ENCODE data around the gene FBXL17.
A peak's percentile ranks its signal among the peaks of the same experiment; 100 is the strongest.

FBXL17 gene

DNA sequence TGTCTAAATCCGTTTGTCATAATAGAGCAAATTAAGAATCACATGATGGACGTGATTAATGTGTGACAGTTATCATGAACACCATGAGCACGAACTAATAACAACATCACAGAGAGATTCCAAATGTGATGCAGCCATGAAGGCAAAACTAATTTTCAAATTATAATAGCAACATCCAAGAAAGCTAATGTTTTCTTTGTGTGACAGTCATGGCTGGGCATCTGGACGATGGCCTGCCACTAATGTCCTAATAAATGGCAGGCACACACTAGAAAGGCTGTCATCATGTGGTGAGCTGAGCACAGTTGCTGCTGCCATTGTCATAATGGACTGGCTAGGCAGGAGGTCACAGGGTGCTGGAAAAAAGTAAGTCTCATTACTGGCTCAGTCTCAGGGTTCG is 431.1 kb downstream of the FBXL17 start:
- no peak for DNase-seq (ENCODE audit: low read depth)

DNA sequence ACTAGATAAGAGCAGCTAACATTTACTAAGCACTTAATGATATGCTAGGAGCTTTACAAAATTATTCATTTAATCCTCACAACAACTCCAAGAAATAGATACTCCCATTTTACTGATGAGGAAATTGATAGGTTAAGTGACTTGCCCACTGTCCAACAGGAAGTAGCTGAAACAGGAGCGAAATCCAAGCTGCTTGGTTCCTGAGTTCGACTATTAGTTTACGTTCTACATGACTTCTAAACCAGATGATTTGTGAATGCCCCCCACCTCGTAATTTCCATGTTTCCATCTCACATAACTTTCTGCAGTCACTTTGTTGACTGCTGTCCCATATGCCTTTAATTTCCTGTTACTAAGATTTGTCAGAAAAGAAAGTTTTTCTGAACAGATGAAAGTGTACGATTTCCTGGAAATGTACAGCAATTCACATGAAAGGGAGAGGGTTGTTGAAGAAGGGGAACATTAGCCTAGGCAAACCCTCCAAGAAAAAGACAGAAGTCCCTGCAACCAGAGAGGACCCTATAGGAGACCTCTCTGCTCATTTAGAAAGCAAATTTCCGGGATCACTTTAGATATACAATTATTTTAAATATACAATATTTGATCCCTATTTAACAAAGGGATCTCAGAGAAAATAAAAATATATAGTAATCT is 432.1 kb downstream of the FBXL17 start:
- DNase-seq (ENCODE audit: low read depth) = no peak

DNA sequence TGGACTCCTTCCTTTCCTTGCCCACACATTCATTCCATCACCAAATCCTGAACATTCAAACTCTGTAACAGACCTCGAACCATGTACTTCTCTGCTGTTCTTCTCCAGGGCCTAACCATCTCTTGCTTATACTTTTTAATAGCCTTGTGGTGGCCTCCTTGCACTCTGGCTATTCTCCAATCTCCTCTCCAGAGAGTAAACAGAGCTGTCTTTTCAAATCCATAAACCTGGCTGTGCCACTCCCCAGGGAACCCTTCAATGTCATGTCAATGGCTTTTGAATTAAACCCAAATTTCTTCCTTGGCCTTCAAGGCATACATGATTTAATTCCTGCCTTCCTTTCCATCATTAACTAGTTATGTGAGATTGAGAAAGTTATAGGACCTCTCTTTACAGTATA is 433.5 kb downstream of the FBXL17 start:
- no peak for DNase-seq (ENCODE audit: low read depth)

- DNase-seq (ENCODE audit: low read depth) = no peak
Observed at GRCh38 chr5:107945061-107945460, 436.8 kb downstream of the FBXL17 start.

DNA sequence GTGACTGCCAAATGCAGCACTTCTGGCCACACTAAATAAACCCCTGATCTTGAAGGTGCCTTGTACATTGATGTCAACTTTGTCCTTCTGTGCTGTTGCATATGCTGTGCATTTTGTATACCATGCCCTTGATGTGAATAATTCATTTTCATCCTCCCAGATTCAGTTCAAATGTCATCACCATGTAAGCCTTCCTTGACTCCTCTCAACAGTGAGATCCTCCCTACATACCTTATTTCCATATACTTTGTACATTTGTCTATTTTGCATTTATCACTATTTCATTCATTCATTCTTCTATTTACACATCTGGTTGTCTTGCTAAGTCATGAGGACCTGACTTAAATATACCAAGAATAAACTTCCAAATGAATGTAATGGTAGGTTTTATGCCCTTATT is 438.0 kb downstream of the FBXL17 start:
- no peak for DNase-seq (ENCODE audit: low read depth)

DNA sequence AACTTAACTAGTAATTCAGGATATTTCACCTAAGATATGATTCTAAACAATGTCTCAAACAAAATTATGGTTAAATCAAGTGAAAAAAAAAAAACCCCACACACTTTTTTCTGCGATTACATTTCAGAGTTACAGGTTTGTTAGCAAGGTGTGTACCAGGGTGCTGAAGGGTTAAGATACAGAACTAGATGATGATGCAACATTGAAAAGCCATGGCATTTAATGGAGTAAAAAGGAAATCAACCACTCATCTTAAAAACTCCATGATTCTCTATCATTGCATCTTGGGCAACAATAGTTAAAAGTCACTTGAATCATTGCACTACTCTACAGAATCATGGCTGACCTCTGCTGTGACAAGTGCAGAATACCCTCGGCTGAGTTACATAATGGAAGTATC is 440.9 kb downstream of the FBXL17 start:
- no peak for DNase-seq (ENCODE audit: low read depth)

GRCh38 chr5:107937651-107938355 is 444.1 kb downstream of the FBXL17 start:
- DNase-seq (ENCODE audit: low read depth) = no peak

DNA sequence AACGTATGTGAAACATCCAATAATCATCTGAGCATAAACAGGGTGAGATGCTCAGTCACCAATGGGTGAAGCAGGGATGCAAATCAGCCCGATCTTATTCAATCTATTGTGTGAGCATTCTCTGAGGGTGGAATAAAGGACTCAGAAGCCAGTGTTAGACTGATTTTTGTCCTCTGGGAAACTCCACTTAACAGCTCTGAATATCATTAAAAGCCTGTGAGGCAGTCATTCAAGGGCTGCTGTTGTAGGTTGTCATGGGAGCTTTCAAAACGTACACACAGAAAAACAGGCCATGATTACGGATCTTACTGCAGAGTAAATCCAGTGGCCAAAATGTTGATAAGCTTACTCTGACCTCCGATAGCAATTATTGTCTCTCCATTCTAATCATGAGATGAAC is 444.7 kb downstream of the FBXL17 start:
- no peak for DNase-seq (ENCODE audit: low read depth)

DNA sequence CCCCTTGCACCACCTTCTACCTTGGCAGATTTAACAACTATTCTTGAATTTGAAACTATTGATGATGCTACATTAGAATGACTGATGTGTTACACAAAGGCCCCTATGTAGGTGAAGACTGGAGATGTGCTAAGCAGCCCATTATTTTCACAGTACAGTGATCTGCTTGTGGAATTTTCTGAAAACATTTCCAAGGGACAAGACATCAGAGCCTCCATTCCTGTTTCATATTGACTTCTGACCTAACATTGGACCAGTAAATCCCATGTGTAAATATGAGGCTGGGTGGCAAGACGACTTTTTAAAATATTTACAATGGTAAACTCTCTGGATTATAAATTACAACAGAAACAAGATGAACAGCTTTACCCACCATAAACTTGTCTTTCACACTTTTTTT is 445.4 kb downstream of the FBXL17 start:
- DNase-seq (ENCODE audit: low read depth) = no peak

- no peak for DNase-seq (ENCODE audit: low read depth)
Observed at GRCh38 chr5:107935645-107936044, 446.3 kb downstream of the FBXL17 start.

DNA sequence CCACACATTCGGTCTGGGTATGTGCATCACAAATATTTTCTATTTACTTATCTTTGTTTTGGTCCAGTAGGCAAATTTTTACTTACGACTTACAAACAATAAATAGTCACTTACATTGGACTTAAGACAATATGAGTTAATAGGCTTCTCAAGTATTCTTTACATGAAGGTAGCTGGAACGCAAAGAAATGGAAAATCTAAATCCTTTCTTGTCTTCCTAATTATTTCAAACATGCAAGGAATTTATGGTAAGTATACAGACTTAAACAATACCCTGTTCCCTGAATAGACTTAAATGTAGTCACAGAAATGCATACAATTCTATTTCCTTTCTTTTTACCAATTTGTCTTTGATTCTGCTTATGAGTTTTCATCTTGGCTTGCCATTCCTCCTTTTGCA is 448.6 kb downstream of the FBXL17 start:
- no peak for DNase-seq (ENCODE audit: low read depth)

GRCh38 chr5:107930891-107931290 is 451.0 kb downstream of the FBXL17 start:
- DNase-seq (ENCODE audit: low read depth) = no peak

GRCh38 chr5:107930092-107930491 is 451.8 kb downstream of the FBXL17 start:
- DNase-seq (ENCODE audit: low read depth) = no peak

GRCh38 chr5:107929080-107929479 is 452.8 kb downstream of the FBXL17 start:
- DNase-seq (ENCODE audit: low read depth) = no peak

DNA sequence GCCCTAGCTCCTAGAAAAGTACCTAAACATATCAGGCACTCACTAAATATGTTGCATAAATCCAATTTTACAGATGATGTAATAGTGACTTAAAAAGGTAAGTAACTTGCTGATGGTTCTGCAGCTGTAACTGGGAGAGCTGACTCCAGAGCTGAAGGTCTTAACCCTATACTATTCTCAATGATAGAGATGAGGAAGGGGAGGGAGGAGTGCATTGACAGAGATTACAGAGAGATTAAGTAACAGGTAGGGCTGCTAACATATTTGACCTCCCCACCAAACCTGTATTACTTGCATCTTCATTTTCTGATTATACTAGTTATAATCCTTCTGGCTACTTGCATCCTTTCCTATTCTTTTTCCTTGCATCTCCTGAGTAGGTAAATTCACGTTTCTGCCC is 455.8 kb downstream of the FBXL17 start:
- no peak for DNase-seq (ENCODE audit: low read depth)

GRCh38 chr5:107925200-107925599 is 456.7 kb downstream of the FBXL17 start:
- no peak for DNase-seq (ENCODE audit: low read depth)

DNA sequence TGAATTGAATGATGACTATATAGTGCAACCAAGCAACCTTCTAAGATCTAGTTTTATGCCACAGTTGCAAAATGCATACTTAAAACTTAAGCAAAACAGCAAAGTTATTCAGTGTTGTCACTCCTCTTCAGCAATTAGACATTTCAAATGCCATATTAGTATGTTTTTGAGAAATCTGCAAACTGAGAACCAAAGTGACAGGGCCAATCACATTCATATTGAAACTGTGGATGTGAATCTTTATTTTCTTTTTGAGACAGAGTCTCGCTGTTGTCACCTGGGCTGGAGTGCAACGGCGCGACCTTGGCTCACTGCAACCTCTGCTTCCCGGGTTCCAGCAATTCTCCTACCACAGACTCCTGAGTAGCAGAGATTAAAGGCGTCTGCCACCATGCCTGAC is 461.9 kb downstream of the FBXL17 start:
- no peak for DNase-seq (ENCODE audit: low read depth)

- no peak for DNase-seq (ENCODE audit: low read depth)
Observed at GRCh38 chr5:107919361-107919760, 462.5 kb downstream of the FBXL17 start.

- DNase-seq (ENCODE audit: low read depth) = no peak
Observed at GRCh38 chr5:107917983-107918382, 463.9 kb downstream of the FBXL17 start.

DNA sequence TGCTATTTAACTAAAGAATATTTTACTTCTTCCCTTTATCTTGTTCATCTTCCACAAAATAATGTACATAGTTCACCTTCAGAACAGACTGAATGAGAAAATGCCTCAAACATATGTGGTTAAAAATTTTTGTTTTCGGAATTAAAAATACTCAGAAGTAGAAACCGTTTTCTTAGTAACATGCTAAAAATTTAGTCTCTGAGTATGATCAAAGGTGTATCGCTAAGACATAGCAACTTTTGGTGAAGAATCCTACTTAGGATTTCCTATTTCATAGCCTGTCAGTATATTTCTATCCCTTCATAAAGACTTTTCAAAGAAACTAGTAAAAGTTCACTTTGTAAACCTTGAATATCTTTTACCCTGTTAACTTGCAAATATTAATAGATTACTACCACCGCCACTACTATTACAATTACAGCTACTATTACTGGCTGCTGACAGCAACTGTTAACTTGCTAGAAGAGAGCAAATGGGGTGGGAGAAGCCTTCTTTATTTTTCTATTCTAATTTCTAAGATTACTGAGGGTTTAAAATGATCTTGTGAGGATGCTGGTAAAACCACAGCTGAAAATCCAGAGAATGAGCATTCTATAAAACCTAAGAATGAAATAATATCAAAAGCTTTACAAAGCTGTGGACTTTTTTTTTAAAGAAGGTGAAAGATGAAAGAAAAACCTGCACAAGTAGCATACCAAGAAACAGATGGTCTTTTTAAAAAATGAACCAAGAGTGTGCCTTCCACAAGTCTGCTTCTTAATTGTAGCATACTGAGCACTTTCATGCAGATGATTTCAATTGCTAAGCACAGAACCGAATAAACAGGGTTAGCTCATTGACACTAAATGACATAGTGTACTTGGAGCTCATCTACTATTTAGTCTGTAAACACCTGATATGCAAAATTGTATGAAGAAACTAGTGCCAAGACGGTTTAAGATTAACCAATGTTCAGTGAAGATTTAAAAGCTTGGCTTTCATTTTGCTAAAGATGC is 464.9 kb downstream of the FBXL17 start:
- DNase-seq (ENCODE audit: low read depth) = no peak

DNA sequence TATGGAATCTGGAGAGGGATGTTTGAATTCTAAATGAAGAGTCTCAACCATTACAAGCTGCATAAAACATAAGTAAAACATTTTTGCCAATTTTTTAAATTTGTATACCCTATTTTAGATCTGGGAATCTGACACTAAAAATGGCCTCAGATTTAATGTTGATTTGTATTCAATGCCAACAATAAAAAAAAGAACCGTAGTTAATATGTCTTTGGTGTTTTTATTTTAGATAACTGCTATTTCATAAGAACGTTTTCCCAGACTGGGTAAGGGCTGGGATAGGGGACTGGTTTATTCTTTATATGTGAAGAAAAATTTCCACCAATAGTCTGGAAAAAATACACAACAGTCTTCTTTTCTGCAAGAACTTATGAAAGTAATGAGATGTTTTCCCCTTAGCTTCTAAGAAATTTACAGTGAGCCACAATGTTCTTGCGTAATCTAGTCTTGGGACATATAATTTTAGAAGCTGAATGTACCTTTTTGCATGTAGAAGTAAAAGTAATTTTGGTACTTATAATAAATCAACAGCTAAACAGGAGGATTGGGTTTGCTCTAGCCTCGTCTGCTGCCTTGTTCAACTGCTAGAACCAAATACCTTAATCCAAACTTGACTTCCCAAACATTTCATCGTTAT is 466.6 kb downstream of the FBXL17 start:
- peak; percentile 13 for DNase-seq (ENCODE audit: low read depth)

GRCh38 chr5:107913494-107913893 is 468.4 kb downstream of the FBXL17 start:
- DNase-seq (ENCODE audit: low read depth) = no peak
